Measurements from ENCODE around the gene PRR20G.

DNA sequence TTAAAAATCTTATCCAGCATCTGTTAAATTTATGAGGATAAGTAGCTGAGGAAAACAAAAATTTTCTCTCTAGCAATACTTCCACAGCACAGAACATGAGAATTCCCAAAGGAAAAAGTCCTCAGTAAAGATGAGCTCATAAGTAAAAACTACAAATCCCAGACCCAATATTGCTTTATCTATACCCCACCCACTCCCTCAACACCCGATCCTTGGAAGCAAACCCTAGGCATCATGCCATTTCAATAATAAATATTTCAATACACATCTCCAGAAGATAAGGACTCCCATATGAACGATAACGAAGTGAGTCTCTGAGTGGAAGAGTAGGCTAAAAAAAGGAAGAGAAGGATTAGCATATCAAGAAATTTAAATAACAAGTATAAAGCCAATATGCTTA is 8.3 kb upstream of the PRR20G start:
- TF ChIP-seq, protein P1, sequence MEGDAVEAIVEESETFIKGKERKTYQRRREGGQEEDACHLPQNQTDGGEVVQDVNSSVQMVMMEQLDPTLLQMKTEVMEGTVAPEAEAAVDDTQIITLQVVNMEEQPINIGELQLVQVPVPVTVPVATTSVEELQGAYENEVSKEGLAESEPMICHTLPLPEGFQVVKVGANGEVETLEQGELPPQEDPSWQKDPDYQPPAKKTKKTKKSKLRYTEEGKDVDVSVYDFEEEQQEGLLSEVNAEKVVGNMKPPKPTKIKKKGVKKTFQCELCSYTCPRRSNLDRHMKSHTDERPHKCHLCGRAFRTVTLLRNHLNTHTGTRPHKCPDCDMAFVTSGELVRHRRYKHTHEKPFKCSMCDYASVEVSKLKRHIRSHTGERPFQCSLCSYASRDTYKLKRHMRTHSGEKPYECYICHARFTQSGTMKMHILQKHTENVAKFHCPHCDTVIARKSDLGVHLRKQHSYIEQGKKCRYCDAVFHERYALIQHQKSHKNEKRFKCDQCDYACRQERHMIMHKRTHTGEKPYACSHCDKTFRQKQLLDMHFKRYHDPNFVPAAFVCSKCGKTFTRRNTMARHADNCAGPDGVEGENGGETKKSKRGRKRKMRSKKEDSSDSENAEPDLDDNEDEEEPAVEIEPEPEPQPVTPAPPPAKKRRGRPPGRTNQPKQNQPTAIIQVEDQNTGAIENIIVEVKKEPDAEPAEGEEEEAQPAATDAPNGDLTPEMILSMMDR (IDR thresholded peaks at IDR 0.05; ENCODE audit: low read depth, low read length), result no peak
- TF ChIP-seq EZH2phosphoT487 (IDR thresholded peaks at IDR 0.05; ENCODE audit: low read depth), result no peak

All from OCI-LY3 (cell line).